Nucleus accumbens (tissue), 56 donors: ENCODE data around the gene LRCH3.
A peak's percentile ranks its signal among the peaks of the same experiment; 100 is the strongest.

Source experiments
- DNase-seq, 56 donors: peaks; one replicate each; lab custom pipeline; 2025; lab: John Stamatoyannopoulos, UW

LRCH3 gene

DNA sequence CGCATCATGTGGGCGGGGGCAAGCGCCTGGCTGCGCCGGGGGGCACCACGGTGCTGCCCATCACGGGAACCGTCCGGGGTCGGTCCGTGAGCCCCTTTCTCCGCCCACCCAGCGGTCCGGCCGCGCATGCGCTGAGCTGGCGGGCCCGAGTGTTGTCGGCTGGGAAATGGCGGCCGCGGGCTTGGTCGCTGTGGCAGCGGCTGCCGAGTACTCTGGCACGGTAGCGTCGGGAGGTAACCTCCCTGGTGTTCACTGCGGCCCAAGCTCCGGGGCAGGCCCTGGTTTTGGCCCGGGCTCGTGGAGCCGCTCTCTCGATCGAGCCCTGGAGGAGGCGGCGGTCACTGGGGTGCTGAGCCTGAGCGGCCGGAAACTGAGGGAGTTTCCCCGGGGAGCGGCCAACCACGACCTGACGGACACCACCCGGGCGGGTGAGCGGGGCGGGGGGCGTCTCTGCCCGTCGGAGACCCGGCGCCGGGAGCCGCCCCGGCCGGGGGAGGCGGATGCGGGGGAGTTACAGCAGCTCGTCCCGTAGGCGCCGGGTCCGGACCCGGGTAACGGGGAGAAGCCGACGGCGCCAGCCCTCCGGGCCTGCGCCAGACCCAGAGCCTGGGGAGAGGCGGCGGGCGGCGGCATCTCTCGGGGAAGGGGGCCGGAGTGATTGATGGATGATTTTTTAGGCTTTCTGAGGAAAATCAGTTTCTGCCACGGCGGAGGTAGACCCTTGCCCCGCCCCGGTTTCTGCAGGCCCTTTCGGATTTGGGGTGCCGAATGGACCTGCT is at the start of gene LRCH3:
TSS of gene LRCH3 (plus strand) at position 142 of the 779 bp plus-strand sequence. CDS start at position 167, 25 bp downstream.
- peak in 54 of 56 donors; percentile 38 to 90 (median 79) for DNase-seq

DNA sequence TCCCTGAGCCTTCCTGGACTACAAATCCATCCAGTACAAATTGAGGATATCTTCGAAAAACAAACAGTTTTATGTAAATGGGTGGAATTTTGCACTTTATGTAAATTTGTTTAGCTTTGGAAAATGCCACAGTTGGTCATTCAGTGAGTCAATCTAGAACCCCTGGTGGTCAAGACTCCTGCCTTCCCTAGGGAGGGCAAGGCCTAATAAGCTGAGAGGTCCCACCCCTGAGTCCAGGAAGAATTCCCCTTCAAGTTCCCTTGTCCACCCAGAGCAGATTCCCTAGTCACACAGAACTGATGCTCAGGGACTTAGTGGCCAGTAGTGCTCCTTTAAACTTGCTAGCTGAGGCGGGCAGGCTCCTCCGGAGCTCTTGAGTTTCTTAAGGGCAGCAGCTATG is 48.3 kb upstream of the LRCH3 start:
- DNase-seq = no peak

- no peak for DNase-seq
Observed at GRCh38 chr3:197746209-197746608, 44.8 kb upstream of the LRCH3 start.

DNA sequence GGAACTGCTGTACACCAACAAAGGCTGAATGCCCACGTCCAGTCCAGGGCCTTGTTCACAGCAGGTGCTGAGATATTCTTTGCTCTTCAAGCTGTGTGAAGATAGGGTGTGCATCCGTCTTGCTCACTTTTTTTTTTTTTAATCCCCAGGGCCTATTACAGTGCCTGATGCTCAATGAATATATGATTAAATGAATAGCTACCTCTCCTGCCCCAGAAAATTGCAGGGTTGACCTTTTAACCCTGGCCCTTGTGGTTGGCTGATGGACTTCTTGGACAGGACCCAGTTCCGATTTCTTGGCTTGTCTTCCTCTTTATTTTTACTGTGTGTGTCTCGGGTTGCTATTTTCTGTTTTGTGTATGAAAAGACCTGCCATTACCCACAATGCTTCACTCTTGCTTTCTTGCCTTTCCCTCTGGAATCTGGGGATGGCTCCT is 44.2 kb upstream of the LRCH3 start:
- DNase-seq = peak in 1 of 56 donors; percentile 1

DNA sequence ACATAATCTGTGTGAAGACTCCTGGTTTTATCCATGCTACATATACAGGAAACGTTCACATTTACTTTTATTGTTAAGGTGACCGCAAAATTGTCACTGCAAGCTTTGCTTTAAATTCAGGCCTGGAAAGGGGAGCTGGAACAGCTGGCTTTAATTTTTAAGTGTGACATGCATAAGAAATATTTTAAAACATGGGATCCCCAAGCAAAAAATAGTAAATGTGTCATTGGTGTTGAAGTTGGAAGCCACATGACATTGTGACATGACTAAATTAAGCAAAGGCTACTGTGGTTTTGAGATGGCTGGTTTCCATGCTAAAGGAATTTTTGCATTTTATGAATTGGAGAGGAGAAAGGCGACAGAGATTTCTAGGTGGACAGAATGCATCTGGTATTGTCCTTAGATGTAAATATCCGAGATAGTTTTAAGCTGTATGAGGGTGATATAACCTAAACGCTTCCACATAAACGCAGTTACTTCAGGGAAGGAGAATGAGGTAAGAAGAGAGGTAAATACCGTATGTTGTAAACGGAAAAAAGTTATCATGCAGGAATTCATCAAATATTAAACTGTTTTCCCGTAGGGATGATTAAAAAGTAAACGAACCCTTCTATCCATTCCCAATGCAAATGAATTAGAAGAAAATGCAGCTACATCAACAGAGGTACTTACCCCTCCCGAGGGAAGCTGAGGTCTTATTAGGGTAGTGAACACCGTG is 42.3 kb upstream of the LRCH3 start:
- no peak for DNase-seq

- DNase-seq = peak in 21 of 56 donors; percentile 45 to 90 (median 80)
Observed at GRCh38 chr3:197749315-197749600, 41.8 kb upstream of the LRCH3 start.

GRCh38 chr3:197749601-197750395 is 41.3 kb upstream of the LRCH3 start, which contains the start of gene FYTTD1:
TSS of gene FYTTD1 (plus strand) at chr3:197749883. CDS start at chr3:197749972, 89 bp downstream.
- DNase-seq = peak in 55 of 56 donors; percentile 45 to 95 (median 88)

DNA sequence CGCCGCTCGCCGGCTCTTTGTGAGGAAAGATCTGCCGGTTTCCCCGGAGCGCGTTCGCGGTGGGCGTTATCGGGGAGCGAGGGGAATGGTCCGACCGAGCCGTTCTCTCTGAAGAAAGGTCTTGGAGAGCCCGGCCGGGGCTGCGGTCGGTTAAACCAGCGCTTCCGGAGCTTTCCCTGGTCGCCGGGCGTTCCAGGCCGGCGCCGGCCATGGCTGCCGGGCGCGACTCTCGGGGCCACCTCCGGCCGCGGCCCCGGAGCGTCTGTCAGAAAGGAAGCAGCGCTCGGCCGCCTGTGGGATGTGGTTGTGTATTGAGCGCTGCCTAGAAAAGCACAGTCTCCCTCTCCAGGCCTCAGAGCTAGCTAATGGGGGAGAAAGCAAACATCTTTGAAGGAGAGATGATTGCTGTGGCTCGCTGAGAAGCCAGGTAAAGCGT is 40.6 kb upstream of the LRCH3 start:
- DNase-seq = peak in 43 of 56 donors; percentile 9 to 73 (median 47)

GRCh38 chr3:197750858-197751737 is 40.0 kb upstream of the LRCH3 start:
- DNase-seq = peak in 21 of 56 donors; percentile 3 to 46 (median 14)

- no peak for DNase-seq
Observed at GRCh38 chr3:197752107-197752506, 38.9 kb upstream of the LRCH3 start.

DNA sequence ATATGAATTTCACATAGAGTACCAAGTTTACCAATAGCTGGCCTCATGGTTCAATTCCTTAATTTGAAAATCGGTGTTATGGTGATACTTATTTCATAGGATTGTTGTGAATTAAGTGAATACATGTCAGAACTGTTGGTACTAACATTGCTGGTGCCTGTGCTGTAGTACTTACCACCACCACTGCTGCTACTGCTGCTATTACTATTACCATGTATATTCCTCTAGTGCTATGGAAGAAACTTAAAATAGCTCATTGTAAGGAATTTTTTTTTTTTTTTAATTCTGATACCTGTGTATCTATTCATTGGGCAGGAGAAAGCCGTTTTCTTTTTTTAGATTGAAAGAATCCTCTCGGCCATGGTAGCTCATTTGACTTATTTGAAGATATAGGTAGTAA is 37.8 kb upstream of the LRCH3 start:
- DNase-seq = no peak

- no peak for DNase-seq
Observed at GRCh38 chr3:197756704-197757103, 34.4 kb upstream of the LRCH3 start.

GRCh38 chr3:197758512-197758911 is 32.5 kb upstream of the LRCH3 start:
- no peak for DNase-seq

GRCh38 chr3:197761784-197762183 is 29.3 kb upstream of the LRCH3 start:
- DNase-seq = no peak

DNA sequence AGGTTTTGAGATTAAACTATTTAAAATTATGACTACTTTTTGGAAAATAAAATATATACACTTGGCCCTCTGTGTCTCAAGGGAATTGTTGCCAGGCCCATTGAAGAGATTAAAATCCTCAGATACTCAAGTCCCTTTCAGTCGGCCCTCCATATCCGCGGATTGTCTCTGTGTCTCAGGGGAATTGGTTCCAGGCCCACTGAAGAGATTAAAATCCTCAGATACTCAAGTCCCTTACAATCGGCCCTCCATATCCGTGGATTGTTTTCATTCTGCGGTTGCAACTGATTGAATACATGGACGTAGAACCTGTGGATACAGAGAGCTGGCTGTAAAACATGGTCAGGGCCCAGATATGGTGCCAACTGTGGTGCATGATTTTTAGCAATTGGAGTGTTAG is 15.7 kb upstream of the LRCH3 start:
- DNase-seq = no peak

- no peak for DNase-seq
Observed at GRCh38 chr3:197782230-197782629, 8.8 kb upstream of the LRCH3 start.

GRCh38 chr3:197784019-197784585 is 7.0 kb upstream of the LRCH3 start:
- DNase-seq = no peak

DNA sequence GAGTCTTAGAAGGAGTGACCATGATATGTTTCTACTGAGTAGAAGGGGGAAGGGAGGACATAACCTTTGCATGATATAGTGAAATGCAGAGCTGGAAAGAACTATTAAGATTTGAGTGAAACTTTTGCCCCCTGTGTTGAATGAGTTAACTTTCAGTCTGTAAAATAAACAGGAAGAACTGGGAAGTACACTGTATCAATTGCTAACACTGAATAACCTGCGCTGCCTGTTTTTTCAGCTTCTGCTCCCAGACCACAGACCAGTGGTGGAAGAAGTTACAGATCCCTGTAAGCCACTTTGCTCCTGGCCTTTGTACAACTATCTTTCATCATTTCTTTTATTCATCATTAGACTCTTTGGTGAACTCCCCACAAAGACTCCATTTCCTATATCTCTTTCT is 3.6 kb upstream of the LRCH3 start:
- no peak for DNase-seq

GRCh38 chr3:197789309-197789708 is 1.7 kb upstream of the LRCH3 start:
- DNase-seq = no peak

DNA sequence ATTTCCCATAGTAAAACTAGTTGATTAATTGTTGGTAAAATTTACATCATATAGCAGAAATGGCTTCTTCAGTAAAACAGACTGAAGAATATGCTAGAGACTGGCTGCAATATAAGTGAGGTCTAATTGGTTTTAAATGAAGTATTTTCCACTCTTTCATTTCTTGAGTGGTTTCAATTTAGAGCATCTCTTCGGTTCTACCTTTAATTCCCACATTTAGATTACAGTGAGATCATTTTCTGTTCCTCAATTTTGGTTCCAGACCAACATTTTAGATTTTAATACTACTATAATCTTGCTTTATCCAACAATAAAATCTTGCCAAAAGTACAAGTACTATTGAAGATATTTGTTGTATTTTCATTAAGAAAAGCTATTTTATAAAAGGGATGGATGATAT is 1.0 kb upstream of the LRCH3 start:
- no peak for DNase-seq
